ENCODE measurements around the gene COMMD9. TPM values are rescaled to one million over a fixed set of nuclear protein-coding genes. Genes with fewer than 3 reads are reported as not detected.
A peak's percentile ranks its signal among the peaks of the same experiment; 100 is the strongest.
"Not testable (repeated sequence)": the region's sequence is repeated elsewhere in the genome, so short reads cannot be mapped to it uniquely, and the experiment has no call there.

COMMD9 gene
- 10 to 100 TPM; 30.5 to 34.1 TPM for total RNA-seq

- H3K9me3 Mint-ChIP-seq, result no peaks in the 10 kb centered on the region
- ChIA-PET CTCF (interaction anchor here (1.0 to 10.1 kb wide), 11 partner anchors 10 to 458 kb away, joined by 3 to 152 read pairs (median 4); partner anchors contain the start of gene TRAF6), POLR2A (interaction anchor here (0.6 to 3.0 kb wide), 9 partner anchors 10 to 221 kb away, joined by 3 to 12 read pairs (median 3); partner anchors contain the start of gene TRAF6)
- H3K27ac Mint-ChIP-seq, result peak within 1 kb of the TSS; percentile 64
- peaks cover 30% of the 10 kb centered on the region for H3K4me1 Mint-ChIP-seq
- peak within 1 kb of the TSS; percentile 87 for H3K4me3 Mint-ChIP-seq
- H3K27me3 Mint-ChIP-seq, result no peaks in the 10 kb centered on the region
- H3K36me3 Mint-ChIP-seq (ENCODE audit: low read depth), result no peaks in the 10 kb centered on the region
- DNase-seq, result peak; percentile 96
Measured at GRCh38 chr11:36289226-36289852, at the start of gene COMMD9. COMMD9 (minus strand) TSS chr11:36289424; CDS start chr11:36289412, 12 bp downstream.

GRCh38 chr11:36333897-36334296, 44.7 kb upstream of the COMMD9 start:
- H3K4me3 Mint-ChIP-seq, result no peak overlapping the region
- no peaks in the 10 kb centered on the region for H3K36me3 Mint-ChIP-seq (ENCODE audit: low read depth)
- no peaks in the 10 kb centered on the region for H3K4me1 Mint-ChIP-seq
- ChIA-PET CTCF (no interaction called here), POLR2A (no interaction called here)
- H3K9me3 Mint-ChIP-seq, result no peaks in the 10 kb centered on the region
- no peak for DNase-seq
- H3K27me3 Mint-ChIP-seq, result peaks cover 2% of the 10 kb centered on the region
- H3K27ac Mint-ChIP-seq, result no peak overlapping the region

GRCh38 chr11:36333468-36333867, 44.2 kb upstream of the COMMD9 start:
- DNase-seq, result no peak
- no peak overlapping the region for H3K4me3 Mint-ChIP-seq
- CTCF ChIA-PET, result interaction anchor here (2.4 kb wide), 1 partner anchor 159 kb away, joined by 8 read pairs; no protein-coding TSS in a partner anchor
- no peaks in the 10 kb centered on the region for H3K9me3 Mint-ChIP-seq
- H3K27me3 Mint-ChIP-seq, result peaks cover 2% of the 10 kb centered on the region
- H3K4me1 Mint-ChIP-seq, result no peaks in the 10 kb centered on the region
- no peak overlapping the region for H3K27ac Mint-ChIP-seq
- H3K36me3 Mint-ChIP-seq (ENCODE audit: low read depth), result no peaks in the 10 kb centered on the region
- POLR2A ChIA-PET, result no interaction called here

GRCh38 chr11:36330411-36330810, 41.2 kb upstream of the COMMD9 start:
- Mint-ChIP-seq H3K27me3 (peaks cover 8% of the 10 kb centered on the region), H3K4me1 (no peaks in the 10 kb centered on the region), H3K4me3 (no peak overlapping the region), H3K36me3 (ENCODE audit: low read depth) (no peaks in the 10 kb centered on the region), H3K9me3 (no peaks in the 10 kb centered on the region), H3K27ac (no peak overlapping the region)
- ChIA-PET POLR2A (no interaction called here), CTCF (no interaction called here)
- DNase-seq, result no peak

GRCh38 chr11:36328966-36329673, 39.9 kb upstream of the COMMD9 start:
- no peak for DNase-seq
- no peak overlapping the region for H3K27ac Mint-ChIP-seq
- no peaks in the 10 kb centered on the region for H3K4me1 Mint-ChIP-seq
- H3K4me3 Mint-ChIP-seq, result no peak overlapping the region
- H3K9me3 Mint-ChIP-seq, result no peaks in the 10 kb centered on the region
- no peaks in the 10 kb centered on the region for H3K36me3 Mint-ChIP-seq (ENCODE audit: low read depth)
- ChIA-PET POLR2A (no interaction called here), CTCF (no interaction called here)
- H3K27me3 Mint-ChIP-seq, result peaks cover 8% of the 10 kb centered on the region

- no peak overlapping the region for H3K27ac Mint-ChIP-seq
- ChIA-PET POLR2A (no interaction called here), CTCF (no interaction called here)
- H3K27me3 Mint-ChIP-seq, result peaks cover 6% of the 10 kb centered on the region
- H3K4me3 Mint-ChIP-seq, result no peak overlapping the region
- H3K4me1 Mint-ChIP-seq, result no peaks in the 10 kb centered on the region
- no peaks in the 10 kb centered on the region for H3K36me3 Mint-ChIP-seq (ENCODE audit: low read depth)
- no peak for DNase-seq
- H3K9me3 Mint-ChIP-seq, result no peaks in the 10 kb centered on the region
Measured at GRCh38 chr11:36326524-36327419, 37.5 kb upstream of the COMMD9 start.

GRCh38 chr11:36325403-36325802, 36.2 kb upstream of the COMMD9 start:
- H3K36me3 Mint-ChIP-seq (ENCODE audit: low read depth); H3K4me3 Mint-ChIP-seq; CTCF ChIA-PET; H3K9me3 Mint-ChIP-seq; H3K27me3 Mint-ChIP-seq; H3K27ac Mint-ChIP-seq; H3K4me1 Mint-ChIP-seq; POLR2A ChIA-PET; DNase-seq: not testable (repeated sequence)

- CTCF ChIA-PET; POLR2A ChIA-PET; H3K4me1 Mint-ChIP-seq; H3K36me3 Mint-ChIP-seq (ENCODE audit: low read depth); H3K4me3 Mint-ChIP-seq; H3K27me3 Mint-ChIP-seq; H3K27ac Mint-ChIP-seq; DNase-seq; H3K9me3 Mint-ChIP-seq: not testable (repeated sequence)
Measured at GRCh38 chr11:36324956-36325355, 35.7 kb upstream of the COMMD9 start.

GRCh38 chr11:36317992-36318391, 28.8 kb upstream of the COMMD9 start:
- Mint-ChIP-seq H3K9me3 (no peaks in the 10 kb centered on the region), H3K4me3 (no peak overlapping the region), H3K27me3 (peaks cover 18% of the 10 kb centered on the region), H3K27ac (no peak overlapping the region), H3K36me3 (ENCODE audit: low read depth) (no peaks in the 10 kb centered on the region), H3K4me1 (no peaks in the 10 kb centered on the region)
- DNase-seq, result no peak
- CTCF ChIA-PET, result no interaction called here
- POLR2A ChIA-PET, result no interaction called here

- no peak for DNase-seq
- peaks cover 21% of the 10 kb centered on the region for H3K27me3 Mint-ChIP-seq
- CTCF ChIA-PET, result no interaction called here
- no peaks in the 10 kb centered on the region for H3K9me3 Mint-ChIP-seq
- no peak overlapping the region for H3K4me3 Mint-ChIP-seq
- no peak overlapping the region for H3K27ac Mint-ChIP-seq
- no peaks in the 10 kb centered on the region for H3K36me3 Mint-ChIP-seq (ENCODE audit: low read depth)
- POLR2A ChIA-PET, result interaction anchor here (1.1 to 1.6 kb wide), 2 partner anchors 16 to 165 kb away, joined by 3 read pairs; no protein-coding TSS in a partner anchor
- no peaks in the 10 kb centered on the region for H3K4me1 Mint-ChIP-seq
Measured at GRCh38 chr11:36316049-36316448, 26.8 kb upstream of the COMMD9 start.

- DNase-seq, result no peak
- ChIA-PET CTCF (no interaction called here), POLR2A (no interaction called here)
- peaks cover 4% of the 10 kb centered on the region for H3K9me3 Mint-ChIP-seq
- H3K27ac Mint-ChIP-seq, result no peak overlapping the region
- H3K4me1 Mint-ChIP-seq, result no peaks in the 10 kb centered on the region
- H3K4me3 Mint-ChIP-seq, result no peak overlapping the region
- H3K27me3 Mint-ChIP-seq, result peaks cover 21% of the 10 kb centered on the region
- H3K36me3 Mint-ChIP-seq (ENCODE audit: low read depth), result no peaks in the 10 kb centered on the region
Measured at GRCh38 chr11:36314434-36314767, 25.2 kb upstream of the COMMD9 start.

GRCh38 chr11:36313750-36314433, 24.7 kb upstream of the COMMD9 start:
- CTCF ChIA-PET, result no interaction called here
- DNase-seq, result no peak
- POLR2A ChIA-PET, result no interaction called here
- no peak overlapping the region for H3K4me3 Mint-ChIP-seq
- H3K27me3 Mint-ChIP-seq, result peaks cover 21% of the 10 kb centered on the region
- H3K36me3 Mint-ChIP-seq (ENCODE audit: low read depth), result no peaks in the 10 kb centered on the region
- H3K4me1 Mint-ChIP-seq, result no peaks in the 10 kb centered on the region
- peaks cover 5% of the 10 kb centered on the region for H3K9me3 Mint-ChIP-seq
- no peak overlapping the region for H3K27ac Mint-ChIP-seq

Data from activated CD4-positive, alpha-beta memory T cell treated with anti-CD3 and anti-CD28 coated beads, Interleukin-2, amount 10 ng/mL, durations not matched to agents 7 days and 5 days (primary cell).